IMR-90 (cell line): Measurements from ENCODE around the gene KRTAP9-4. TPM values are rescaled to one million over a fixed set of nuclear protein-coding genes. Genes with fewer than 3 reads are reported as not detected.

Experiments used
- ATAC-seq: fragments of 200-7000 bp; cut with Tn5 transposase; 2 replicates; pipeline ENCODE4 v1.9.1; 2020; ENCODE audit warnings: low read depth, mild to moderate bottlenecking, moderate library complexity
- BruUV-seq: library from RNA; stranded (reverse); fragments of 400-500 nt; replicated peaks from 2 replicates; lab custom pipeline; 2021; lab: Mats Ljungman, UMichigan
- CTCF ChIA-PET: fragments of 300-600 bp; formaldehyde crosslinking; extraction: SDS; loops from one replicate; lab custom pipeline; 2021; ENCODE audit warnings: antibody characterized with exemption; lab: Yijun Ruan, JAX
- POLR2A ChIA-PET: fragments of 300-600 bp; sonication (Branson Sonifier 250); formaldehyde crosslinking; loops from one replicate; lab custom pipeline; 2022; ENCODE audit warnings: antibody characterized with exemption; ENCODE audit not compliant: unreplicated experiment; lab: Charles Lee
- DNase-seq: peaks from one replicate; pipeline ENCODE4 v3.0.0; 2013
- H2AFZ ChIP-seq: replicated peaks from 2 replicates; pipeline ENCODE3; 2013; ENCODE audit warnings: low read length, mild to moderate bottlenecking; ENCODE audit not compliant: poor library complexity
- H2AK5ac ChIP-seq: 2 replicates; pipeline ENCODE4 v1.6.1; 2013; ENCODE audit warnings: low read depth, low read length, inconsistent platforms
- H2AK9ac ChIP-seq: replicated peaks from 2 replicates; pipeline ENCODE3; 2013; ENCODE audit warnings: mild to moderate bottlenecking, low read depth, low read length, moderate library complexity; ENCODE audit not compliant: poor library complexity
- H2BK120ac ChIP-seq: 2 replicates; pipeline ENCODE4 v1.6.1; 2013; ENCODE audit warnings: low read depth, low read length, inconsistent platforms
- H2BK15ac ChIP-seq: 3 replicates; pipeline ENCODE4 v1.6.1; 2013; ENCODE audit warnings: low read depth, low read length, inconsistent platforms
- H2BK20ac ChIP-seq: 2 replicates; pipeline ENCODE4 v1.6.1; 2013; ENCODE audit warnings: low read depth, mild to moderate bottlenecking, inconsistent platforms, low read length, moderate library complexity
- H2BK5ac ChIP-seq: 2 replicates; pipeline ENCODE4 v1.6.1; 2013; ENCODE audit warnings: mild to moderate bottlenecking, low read depth, low read length, inconsistent platforms; ENCODE audit not compliant: poor library complexity, severe bottlenecking
- H3K14ac ChIP-seq: replicated peaks from 2 replicates; pipeline ENCODE4 v1.6.1; 2013; ENCODE audit warnings: low read depth, low read length, inconsistent platforms
- H3K18ac ChIP-seq: 2 replicates; pipeline ENCODE4 v1.6.1; 2013; ENCODE audit warnings: low read depth, low read length, control low read depth
- H3K23ac ChIP-seq: 2 replicates; pipeline ENCODE4 v1.6.1; 2013; ENCODE audit warnings: low read depth, low read length, inconsistent platforms
- H3K27ac ChIP-seq: 2 replicates; pipeline ENCODE4 v1.5.1; 2013; ENCODE audit warnings: mild to moderate bottlenecking, control low read depth, low read length; ENCODE audit not compliant: insufficient read depth
- H3K27me3 ChIP-seq: 2 replicates; pipeline ENCODE4 v1.6.1; 2013; ENCODE audit warnings: low read length; ENCODE audit not compliant: control insufficient read depth, insufficient read depth
- H3K36me3 ChIP-seq: 2 replicates; pipeline ENCODE4 v1.6.1; 2013; ENCODE audit warnings: low read length, mixed read lengths; ENCODE audit not compliant: control insufficient read depth, insufficient read depth
- H3K4ac ChIP-seq: 2 replicates; pipeline ENCODE4 v1.6.1; 2013; ENCODE audit warnings: low read depth, low read length, inconsistent platforms
- H3K4me1 ChIP-seq: 2 replicates; pipeline ENCODE4 v1.6.1; 2013; ENCODE audit warnings: low read length, mixed read lengths; ENCODE audit not compliant: control insufficient read depth, insufficient read depth
- H3K4me2 ChIP-seq: 2 replicates; pipeline ENCODE4 v1.6.1; 2013; ENCODE audit warnings: low read depth, mild to moderate bottlenecking, control low read depth, low read length, moderate library complexity
- H3K4me3 ChIP-seq: 2 replicates; pipeline ENCODE4 v1.5.1; 2013; ENCODE audit warnings: low read depth, mild to moderate bottlenecking, control low read depth, low read length, moderate library complexity; ENCODE audit not compliant: insufficient read depth
- H3K56ac ChIP-seq: 2 replicates; pipeline ENCODE4 v1.6.1; 2013; ENCODE audit warnings: low read length, inconsistent platforms; ENCODE audit not compliant: insufficient read depth; ENCODE audit errors: extremely low read depth
- H3K79me1 ChIP-seq, 2 experiments: 2 replicates each; pipeline ENCODE4 v1.6.1; 2013; ENCODE audit warnings: low read length in 2 of 2, inconsistent platforms in 1 of 2, low read depth in 1 of 2
- H3K9ac ChIP-seq: 2 replicates; pipeline ENCODE4 v1.6.1; 2013; ENCODE audit warnings: low read depth, low read length, control low read depth
- H3K9me1 ChIP-seq: 2 replicates; pipeline ENCODE4 v1.6.1; 2013; ENCODE audit warnings: low read length, inconsistent platforms; ENCODE audit not compliant: insufficient read depth
- H3K9me3 ChIP-seq: 2 replicates; pipeline ENCODE4 v1.6.1; 2013; ENCODE audit warnings: low read length; ENCODE audit not compliant: control insufficient read depth, insufficient read depth
- H4K20me1 ChIP-seq: 2 replicates; pipeline ENCODE4 v1.6.1; 2013; ENCODE audit warnings: low read length, inconsistent platforms; ENCODE audit not compliant: insufficient read depth
- H4K5ac ChIP-seq: 2 replicates; pipeline ENCODE4 v1.6.1; 2013; ENCODE audit warnings: mild to moderate bottlenecking, low read depth, low read length, control low read depth
- H4K8ac ChIP-seq, 2 experiments: 2 replicates each; pipeline ENCODE4 v1.6.1; 2013; ENCODE audit warnings: low read depth in 2 of 2, low read length in 2 of 2, control low read depth in 1 of 2, inconsistent platforms in 1 of 2
- H4K91ac ChIP-seq: 2 replicates; pipeline ENCODE4 v1.6.1; 2013; ENCODE audit warnings: low read depth, low read length, inconsistent platforms; ENCODE audit not compliant: insufficient read depth
- BHLHE40 ChIP-seq: fragments of 150-350 bp; IDR thresholded peaks from 2 replicates; pipeline ENCODE4 v1.6.1; 2016; ENCODE audit warnings: mild to moderate bottlenecking, low read depth, low read length
- CHD1 ChIP-seq: IDR thresholded peaks from 2 replicates; pipeline ENCODE4 v1.6.1; 2012; ENCODE audit warnings: low read depth, low read length, improper control_type of control experiment
- FOS ChIP-seq: fragments of 150-350 bp; IDR thresholded peaks from 2 replicates; pipeline ENCODE4 v1.6.1; 2016; ENCODE audit warnings: low read depth, low read length
- MAFK ChIP-seq: IDR thresholded peaks from 2 replicates; pipeline ENCODE4 v1.6.1; 2012; ENCODE audit warnings: low read depth, low read length, improper control_type of control experiment
- MAZ ChIP-seq: IDR thresholded peaks from 2 replicates; pipeline ENCODE4 v1.6.1; 2012; ENCODE audit warnings: low read depth, mild to moderate bottlenecking, low read length, improper control_type of control experiment, moderate library complexity, borderline replicate concordance
- MXI1 ChIP-seq: IDR thresholded peaks from 2 replicates; pipeline ENCODE4 v1.6.1; 2012; ENCODE audit warnings: low read depth, mild to moderate bottlenecking, low read length, moderate library complexity, borderline replicate concordance
- POLR2A ChIP-seq: IDR thresholded peaks from 2 replicates; pipeline ENCODE4 v1.6.1; 2012; ENCODE audit warnings: mild to moderate bottlenecking, low read depth, low read length
- RAD21 ChIP-seq: IDR thresholded peaks from 2 replicates; pipeline ENCODE4 v1.6.1; 2012; ENCODE audit warnings: low read length, improper control_type of control experiment
- RCOR1 ChIP-seq: IDR thresholded peaks from 2 replicates; pipeline ENCODE4 v1.6.1; 2012; ENCODE audit warnings: mild to moderate bottlenecking, low read length, improper control_type of control experiment; ENCODE audit not compliant: insufficient replicate concordance
- RFX5 ChIP-seq: IDR thresholded peaks from 2 replicates; pipeline ENCODE4 v1.8.0; 2012; ENCODE audit warnings: low read depth, mild to moderate bottlenecking, low read length, moderate library complexity
- USF2 ChIP-seq: fragments of 150-350 bp; IDR thresholded peaks from 2 replicates; pipeline ENCODE4 v1.6.1; 2017; ENCODE audit warnings: mild to moderate bottlenecking, antibody characterized with exemption, low read length, low read depth
- WGBS, 2 experiments: methylation state at CpG; one replicate each; pipeline versions ENCODE4 v1.1.5 to v1.1.7; 2013; ENCODE audit warnings: missing lambda C conversion rate in 2 of 2; ENCODE audit not compliant: insufficient read length in 1 of 2; ENCODE audit errors: extremely low coverage in 2 of 2; 5-methylcytosine and 5-hydroxymethylcytosine counted together
- dilution Hi-C: fragments of 300-500 bp; cut with HindIII; formaldehyde crosslinking; loops from one replicate; pipeline ENCODE4 v1.14.3; 2018; ENCODE audit warnings: low sequenced_read_pairs; ENCODE audit not compliant: unreplicated experiment
- in situ Hi-C: fragments of 300-500 bp; cut with MboI; formaldehyde crosslinking; loops from 3 replicates; pipeline ENCODE4 v1.14.3; 2019; ENCODE audit warnings: low sequenced_read_pairs, inconsistent platforms, mixed read lengths
- intact Hi-C: fragments of 100-400 bp; cut with micrococcal nuclease; formaldehyde crosslinking; loops from 2 replicates; pipeline ENCODE4 v1.10.0; 2022
- polyA plus RNA-seq, 3 experiments: library from polyadenylated mRNA; depleted of rRNA; stranded (reverse); fragments of >200 nt; gene quantifications; 2 replicates each; pipeline ENCODE4 v1.2.3, GENCODE V29; 2012; ENCODE audit warnings: low replicate concordance in 1 of 3
- total RNA-seq: library from RNA; depleted of rRNA; stranded (reverse); fragments of >200 nt; gene quantifications from 2 replicates; pipeline ENCODE4 v1.2.3, GENCODE V29; 2012
- TF ChIP-seq, protein P1 (sequence below): fragments of 150-350 bp; IDR thresholded peaks from 2 replicates; pipeline ENCODE4 v1.6.1; 2016; ENCODE audit warnings: low read depth, mild to moderate bottlenecking, low read length, moderate library complexity, borderline replicate concordance

Gene KRTAP9-4
- total and polyA plus RNA-seq, 2 of the 4 experiments (the other 2 are of a cell fraction) = not detected

DNA sequence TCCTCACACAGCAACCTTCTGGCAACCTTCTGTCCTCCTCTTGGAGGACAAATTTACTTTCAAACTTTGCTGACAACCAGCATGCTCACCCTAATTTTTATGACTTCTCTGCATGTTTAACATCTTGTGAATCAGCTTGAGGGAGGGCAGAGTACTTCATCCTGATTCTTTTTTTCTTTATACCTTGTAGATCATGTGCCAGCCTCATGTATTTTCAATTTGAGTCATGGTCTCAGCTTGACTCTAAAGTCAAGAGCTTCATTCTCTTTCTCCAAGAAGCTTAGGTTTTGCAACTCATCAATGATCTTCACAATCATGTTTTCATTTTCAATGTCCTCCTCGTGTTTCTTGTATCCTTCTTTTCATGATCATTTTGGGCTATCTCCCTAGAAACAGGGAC lies 22.4 kb downstream of the KRTAP9-4 start:
- Histone ChIP-seq H3K4me2 (no peak overlapping the region), H4K20me1 (no peaks in the 10 kb centered on the region), H4K91ac (no peak overlapping the region), H3K23ac (no peak overlapping the region), H3K9me3 (no peaks in the 10 kb centered on the region), H3K4ac (no peak overlapping the region), H3K4me1 (no peaks in the 10 kb centered on the region), H2AK5ac (no peak overlapping the region), H3K36me3 (no peaks in the 10 kb centered on the region), H3K9ac (no peak overlapping the region), H4K8ac (no peak overlapping the region), H3K4me3 (no peak overlapping the region), H2AFZ (no peak overlapping the region), H4K5ac (no peak overlapping the region), H3K79me1 (no peaks in the 10 kb centered on the region), H2BK5ac (no peak overlapping the region), H3K27ac (no peak overlapping the region), H3K27me3 (peaks cover 9% of the 10 kb centered on the region), H3K56ac (no peak overlapping the region), H2AK9ac (no peak overlapping the region), H3K9me1 (no peaks in the 10 kb centered on the region), H2BK15ac (no peak overlapping the region), H2BK120ac (no peak overlapping the region), H3K14ac (no peak overlapping the region), H2BK20ac (no peak overlapping the region), H3K18ac (no peak overlapping the region)
- intact Hi-C loops (no loop called here), in situ Hi-C loops (no loop called here), dilution Hi-C loops (no loop called here)
- ChIA-PET CTCF (no interaction called here), POLR2A (no interaction called here)
- BruUV-seq = no TSS peak
- no CpG with 5 or more reads among the region's 1 CpG for WGBS, 2 experiments
- no peak for ATAC-seq
- DNase-seq = no peak
- no peak for TF ChIP-seq MAZ
- TF ChIP-seq POLR2A = no peak
- TF ChIP-seq RCOR1 = no peak
- no peak for TF ChIP-seq RFX5
- TF ChIP-seq FOS = no peak
- no peak for TF ChIP-seq RAD21
- TF ChIP-seq MAFK = no peak
- TF ChIP-seq, protein P1, sequence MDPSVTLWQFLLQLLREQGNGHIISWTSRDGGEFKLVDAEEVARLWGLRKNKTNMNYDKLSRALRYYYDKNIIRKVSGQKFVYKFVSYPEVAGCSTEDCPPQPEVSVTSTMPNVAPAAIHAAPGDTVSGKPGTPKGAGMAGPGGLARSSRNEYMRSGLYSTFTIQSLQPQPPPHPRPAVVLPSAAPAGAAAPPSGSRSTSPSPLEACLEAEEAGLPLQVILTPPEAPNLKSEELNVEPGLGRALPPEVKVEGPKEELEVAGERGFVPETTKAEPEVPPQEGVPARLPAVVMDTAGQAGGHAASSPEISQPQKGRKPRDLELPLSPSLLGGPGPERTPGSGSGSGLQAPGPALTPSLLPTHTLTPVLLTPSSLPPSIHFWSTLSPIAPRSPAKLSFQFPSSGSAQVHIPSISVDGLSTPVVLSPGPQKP = no peak
- TF ChIP-seq CHD1 = no peak
- no peak for TF ChIP-seq BHLHE40
- no peak for TF ChIP-seq MXI1
- no peak for TF ChIP-seq USF2
